ENCODE data around the gene ZSCAN2. TPM values are rescaled to one million over a fixed set of nuclear protein-coding genes. Genes with fewer than 3 reads are reported as not detected.

Gene ZSCAN2
- total RNA-seq, 1 experiment from 2014 or later: 9.7 TPM

DNA sequence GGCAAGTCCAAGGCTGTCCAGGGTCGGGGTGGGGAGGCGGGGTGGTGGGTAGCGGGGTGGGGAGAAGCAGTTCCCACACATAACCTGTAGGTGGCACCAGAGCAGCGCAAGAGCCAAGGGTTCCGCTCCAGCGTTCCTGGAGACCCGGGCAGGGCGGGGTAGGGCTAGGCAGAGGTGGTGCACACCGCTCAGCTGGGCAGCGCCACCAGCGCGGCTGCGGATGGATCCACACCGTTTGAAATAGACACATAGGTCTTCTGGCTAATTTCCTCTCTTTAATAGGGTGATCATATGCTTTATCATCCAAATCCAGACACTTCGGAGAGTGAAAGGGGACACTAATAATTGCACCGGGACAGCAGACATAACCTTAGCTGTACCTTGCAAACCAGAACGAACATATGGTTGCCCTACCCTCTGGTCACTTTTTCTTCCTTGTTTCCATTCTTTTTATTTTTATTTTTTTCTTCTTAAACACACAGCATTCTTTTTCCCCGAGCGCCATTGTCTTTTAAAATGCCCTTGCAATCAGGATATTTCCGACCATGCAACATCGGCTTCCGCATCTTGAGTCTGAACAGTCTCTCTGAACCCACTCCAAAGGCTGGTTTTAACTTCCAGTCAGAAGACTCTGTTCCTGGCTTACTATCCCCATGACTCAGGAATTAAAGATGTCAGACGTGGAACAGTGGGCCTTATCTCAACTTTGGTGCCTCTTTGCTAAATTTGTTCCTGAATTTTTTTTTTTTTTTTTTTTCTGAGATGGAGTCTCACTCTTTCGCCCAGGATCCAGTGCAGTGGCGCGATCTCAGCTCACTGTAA lies 12.5 kb upstream of the ZSCAN2 start:
- no peaks in the 10 kb centered on the region for H3K36me3 ChIP-seq (ENCODE audit: low read depth)

DNA sequence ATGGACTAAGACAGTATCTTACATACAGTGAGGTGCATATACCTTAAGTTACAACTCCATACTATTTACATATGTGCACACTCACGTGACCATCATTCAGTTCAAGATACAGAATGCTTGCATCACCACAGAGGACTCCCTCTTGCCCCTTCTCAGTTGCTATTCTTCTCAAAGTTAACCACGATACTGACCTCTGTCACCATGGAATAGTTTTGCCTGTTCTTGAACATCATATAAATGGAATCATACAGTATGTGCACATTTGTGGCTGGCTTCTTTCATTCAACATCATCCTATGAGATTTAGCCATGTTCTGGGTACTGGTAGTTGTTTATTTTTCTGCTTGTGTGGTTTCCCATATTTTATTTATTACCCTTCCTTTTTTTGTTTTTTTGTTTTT lies 10.4 kb upstream of the ZSCAN2 start:
- CTCF ChIA-PET: no interaction called here
- Histone ChIP-seq H3K9me3 (ENCODE audit: insufficient read depth, low read depth) (no peaks in the 10 kb centered on the region; the same call in 1 of the 2 replicates), H3K36me3 (ENCODE audit: low read depth) (no peaks in the 10 kb centered on the region), H3F3A (ENCODE audit: insufficient read depth, low read depth) (no peaks in the 10 kb centered on the region), H3K9me2 (ENCODE audit: insufficient read depth) (no peaks in the 10 kb centered on the region), H3K27ac (no peak overlapping the region), H3K4me3 (no peak overlapping the region), H3K4me2 (no peak overlapping the region), H2AFZ (no peak overlapping the region), H4K20me1 (ENCODE audit: insufficient read depth) (no peaks in the 10 kb centered on the region), H3K4me1 (replicated peaks; ENCODE audit: insufficient read depth) (no peaks in the 10 kb centered on the region; the same call in 1 of the 2 replicates), H3K27me3 (ENCODE audit: insufficient read depth, low read depth) (no peaks in the 10 kb centered on the region), H3K79me2 (ENCODE audit: low read depth) (no peaks in the 10 kb centered on the region)
- intact Hi-C loops (cut with micrococcal nuclease; ENCODE audit: unreplicated experiment): no loop called here
- POLR2A ChIA-PET (ENCODE audit: unreplicated experiment): no interaction called here
- DNase-seq: no peak
- BruUV-seq (replicated peaks): no TSS peak
- no peak for TF ChIP-seq EZH2 (IDR thresholded peaks at IDR 0.05; ENCODE audit: low read depth)
- TF ChIP-seq, protein P1, sequence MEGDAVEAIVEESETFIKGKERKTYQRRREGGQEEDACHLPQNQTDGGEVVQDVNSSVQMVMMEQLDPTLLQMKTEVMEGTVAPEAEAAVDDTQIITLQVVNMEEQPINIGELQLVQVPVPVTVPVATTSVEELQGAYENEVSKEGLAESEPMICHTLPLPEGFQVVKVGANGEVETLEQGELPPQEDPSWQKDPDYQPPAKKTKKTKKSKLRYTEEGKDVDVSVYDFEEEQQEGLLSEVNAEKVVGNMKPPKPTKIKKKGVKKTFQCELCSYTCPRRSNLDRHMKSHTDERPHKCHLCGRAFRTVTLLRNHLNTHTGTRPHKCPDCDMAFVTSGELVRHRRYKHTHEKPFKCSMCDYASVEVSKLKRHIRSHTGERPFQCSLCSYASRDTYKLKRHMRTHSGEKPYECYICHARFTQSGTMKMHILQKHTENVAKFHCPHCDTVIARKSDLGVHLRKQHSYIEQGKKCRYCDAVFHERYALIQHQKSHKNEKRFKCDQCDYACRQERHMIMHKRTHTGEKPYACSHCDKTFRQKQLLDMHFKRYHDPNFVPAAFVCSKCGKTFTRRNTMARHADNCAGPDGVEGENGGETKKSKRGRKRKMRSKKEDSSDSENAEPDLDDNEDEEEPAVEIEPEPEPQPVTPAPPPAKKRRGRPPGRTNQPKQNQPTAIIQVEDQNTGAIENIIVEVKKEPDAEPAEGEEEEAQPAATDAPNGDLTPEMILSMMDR (conservative IDR thresholded peaks at IDR 0.05): no peak

More for the DNA sequence above, 12.5 kb upstream of the ZSCAN2 start:
- peak overlapping the region; percentile 92 for H3K4me2 ChIP-seq
- no peaks in the 10 kb centered on the region for H4K20me1 ChIP-seq (ENCODE audit: insufficient read depth)
- POLR2A ChIA-PET (ENCODE audit: unreplicated experiment): interaction anchor here (0.6 to 1.1 kb wide), 2 partner anchors 27 to 50 kb away, joined by 5 to 6 read pairs; no protein-coding TSS in a partner anchor
- peak overlapping the region; percentile 54; the same call in 1 of the 2 replicates for H3K4me3 ChIP-seq
- intact Hi-C loops (cut with micrococcal nuclease; ENCODE audit: unreplicated experiment): loop anchor here (1.0 to 10.0 kb wide), 4 partner anchors 341 to 997 kb away; no protein-coding TSS in a partner anchor
- no peaks in the 10 kb centered on the region for H3K27me3 ChIP-seq (ENCODE audit: insufficient read depth, low read depth)
- no peaks in the 10 kb centered on the region for H3K9me2 ChIP-seq (ENCODE audit: insufficient read depth)
- H2AFZ ChIP-seq: peak overlapping the region; percentile 63
- BruUV-seq (replicated peaks): no TSS peak
- H3F3A ChIP-seq (ENCODE audit: insufficient read depth, low read depth): no peaks in the 10 kb centered on the region
- peak; percentile 57 to 83 for DNase-seq
- H3K4me1 ChIP-seq (replicated peaks; ENCODE audit: insufficient read depth): no peaks in the 10 kb centered on the region; the same call in 1 of the 2 replicates
- no peak for TF ChIP-seq EZH2 (IDR thresholded peaks at IDR 0.05; ENCODE audit: low read depth)
- TF ChIP-seq, protein P1 (conservative IDR thresholded peaks at IDR 0.05): peak; percentile 81
- no peak overlapping the region for H3K27ac ChIP-seq
- H3K79me2 ChIP-seq (ENCODE audit: low read depth): no peaks in the 10 kb centered on the region
- no peaks in the 10 kb centered on the region; the same call in 1 of the 2 replicates for H3K9me3 ChIP-seq (ENCODE audit: insufficient read depth, low read depth)
- CTCF ChIA-PET: interaction anchor here (0.6 to 0.8 kb wide), 4 partner anchors 9 to 806 kb away, joined by 3 to 7 read pairs (median 5); no protein-coding TSS in a partner anchor

DNA sequence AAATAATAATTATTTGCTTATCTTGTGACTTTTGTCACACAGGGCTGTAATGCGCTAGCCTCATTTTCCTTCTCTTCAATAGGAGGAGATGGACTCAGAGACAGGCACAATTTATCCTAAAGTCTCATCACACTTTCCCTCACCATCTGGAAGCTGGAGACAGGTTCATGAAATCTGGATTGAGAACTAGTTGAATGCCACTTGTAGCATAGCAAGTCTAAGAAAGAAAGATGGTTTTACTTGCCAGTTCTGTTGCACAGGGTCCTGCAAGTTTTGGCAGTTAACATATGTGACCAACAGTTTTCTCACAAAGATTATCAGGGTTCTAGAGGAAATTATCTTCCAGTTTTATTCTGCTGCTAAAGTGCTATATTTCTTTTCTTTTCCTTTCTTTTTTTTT lies 9.0 kb upstream of the ZSCAN2 start:
- intact Hi-C loops (cut with micrococcal nuclease; ENCODE audit: unreplicated experiment): no loop called here
- no peak for DNase-seq
- no peak overlapping the region for H3K27ac ChIP-seq
- H3K36me3 ChIP-seq (ENCODE audit: low read depth): no peaks in the 10 kb centered on the region
- TF ChIP-seq, protein P1 (conservative IDR thresholded peaks at IDR 0.05): no peak
- TF ChIP-seq EZH2 (IDR thresholded peaks at IDR 0.05; ENCODE audit: low read depth): no peak
- no peak overlapping the region for H3K4me3 ChIP-seq
- BruUV-seq (replicated peaks): no TSS peak
- no peaks in the 10 kb centered on the region for H3F3A ChIP-seq (ENCODE audit: insufficient read depth, low read depth)
- ChIA-PET CTCF (interaction anchor here (0.7 to 1.6 kb wide), 2 partner anchors 336 to 371 kb away, joined by 3 to 4 read pairs; no protein-coding TSS in a partner anchor), POLR2A (ENCODE audit: unreplicated experiment) (no interaction called here)
- H3K4me2 ChIP-seq: no peak overlapping the region
- no peaks in the 10 kb centered on the region for H3K79me2 ChIP-seq (ENCODE audit: low read depth)
- H3K27me3 ChIP-seq (ENCODE audit: insufficient read depth, low read depth): no peaks in the 10 kb centered on the region
- no peaks in the 10 kb centered on the region; the same call in 1 of the 2 replicates for H3K4me1 ChIP-seq (replicated peaks; ENCODE audit: insufficient read depth)
- H3K9me3 ChIP-seq (ENCODE audit: insufficient read depth, low read depth): no peaks in the 10 kb centered on the region; the same call in 1 of the 2 replicates
- no peak overlapping the region for H2AFZ ChIP-seq
- H3K9me2 ChIP-seq (ENCODE audit: insufficient read depth): no peaks in the 10 kb centered on the region
- no peaks in the 10 kb centered on the region for H4K20me1 ChIP-seq (ENCODE audit: insufficient read depth)
